Gastrocnemius medialis (tissue), 4 donors: Measurements from ENCODE around the gene TMPO.

ENCODE experiments used
- CTCF ChIP-seq, 5 experiments: fragments of 450-650 bp in 3 of 5; fragments of 200-600 bp in 2 of 5; sonication (generic) in 2 of 5; IDR thresholded peaks in 4 of 5; conservative IDR thresholded peaks in 1 of 5; 1 replicate in 4 of 5; 2 replicates in 1 of 5; pipeline ENCODE4 v1.5.1; 2016 to 2019; ENCODE audit warnings: antibody characterized with exemption in 5 of 5, mild to moderate bottlenecking in 3 of 5, moderate library complexity in 3 of 5
- POLR2A ChIP-seq, 2 donors: fragments of 450-650 bp; IDR thresholded peaks; one replicate each; pipeline ENCODE4 v1.6.1; 2017; ENCODE audit warnings: antibody characterized with exemption in 2 of 2, mild to moderate bottlenecking in 2 of 2, moderate library complexity in 2 of 2

GRCh38 chr12:98593351-98594049, 78.1 kb downstream of the TMPO start, which contains the start of gene SLC25A3:
- TF ChIP-seq CTCF (IDR thresholded peaks at IDR 0.05 in 4 of 5, conservative IDR thresholded peaks at IDR 0.05 in 1 of 5) (no peak), POLR2A (IDR thresholded peaks at IDR 0.05) (peak; percentile 98)
